ENCODE data around the gene HPS4. TPM values are rescaled to one million over a fixed set of nuclear protein-coding genes. Genes with fewer than 3 reads are reported as not detected.

HPS4 gene
- total RNA-seq, 4 donors from 2014 or later = 21.9 to 28.5 (median 24.5) TPM

DNA sequence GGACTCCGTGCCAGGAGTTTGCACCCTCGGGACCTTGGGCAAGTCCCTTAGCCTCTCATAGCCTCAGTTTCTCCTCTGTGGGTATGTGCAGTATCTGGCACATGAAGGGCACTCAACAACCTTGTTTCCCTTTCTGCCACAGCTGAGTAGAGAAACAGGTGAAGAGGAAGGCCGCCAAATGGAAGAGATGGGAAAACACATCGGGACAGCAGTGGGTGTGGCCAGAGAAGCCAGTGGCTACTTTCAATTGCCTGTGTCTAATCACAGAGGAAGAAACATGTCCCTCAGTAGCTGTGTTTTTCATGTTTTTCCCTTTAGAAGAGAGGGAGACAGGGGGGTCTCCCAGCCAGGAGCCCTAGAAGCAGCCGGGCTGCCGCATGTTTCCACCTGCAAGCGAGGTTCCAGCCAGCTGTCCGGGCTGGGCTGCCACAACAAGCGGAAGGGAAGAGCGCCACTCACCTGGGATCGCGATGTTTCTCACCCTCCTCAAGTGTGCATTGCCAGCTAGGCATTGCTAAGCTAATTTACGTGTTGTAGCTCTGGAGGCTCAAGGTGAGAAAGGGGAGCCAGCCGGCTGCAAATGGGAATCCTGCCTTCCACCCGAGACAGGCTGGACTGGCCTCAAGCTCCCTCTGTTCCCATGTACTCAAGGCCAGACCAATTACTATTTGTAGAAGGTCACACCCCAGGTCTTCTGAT is 37.9 kb downstream of the HPS4 start:
- 59 to 80% methylated on average over 13 of the region's 15 CpGs for WGBS, 2 donors
- no peak overlapping the region for H3K27ac ChIP-seq
- TF ChIP-seq POLR2A (IDR thresholded peaks at IDR 0.05) = no peak
- TF ChIP-seq, protein P1, sequence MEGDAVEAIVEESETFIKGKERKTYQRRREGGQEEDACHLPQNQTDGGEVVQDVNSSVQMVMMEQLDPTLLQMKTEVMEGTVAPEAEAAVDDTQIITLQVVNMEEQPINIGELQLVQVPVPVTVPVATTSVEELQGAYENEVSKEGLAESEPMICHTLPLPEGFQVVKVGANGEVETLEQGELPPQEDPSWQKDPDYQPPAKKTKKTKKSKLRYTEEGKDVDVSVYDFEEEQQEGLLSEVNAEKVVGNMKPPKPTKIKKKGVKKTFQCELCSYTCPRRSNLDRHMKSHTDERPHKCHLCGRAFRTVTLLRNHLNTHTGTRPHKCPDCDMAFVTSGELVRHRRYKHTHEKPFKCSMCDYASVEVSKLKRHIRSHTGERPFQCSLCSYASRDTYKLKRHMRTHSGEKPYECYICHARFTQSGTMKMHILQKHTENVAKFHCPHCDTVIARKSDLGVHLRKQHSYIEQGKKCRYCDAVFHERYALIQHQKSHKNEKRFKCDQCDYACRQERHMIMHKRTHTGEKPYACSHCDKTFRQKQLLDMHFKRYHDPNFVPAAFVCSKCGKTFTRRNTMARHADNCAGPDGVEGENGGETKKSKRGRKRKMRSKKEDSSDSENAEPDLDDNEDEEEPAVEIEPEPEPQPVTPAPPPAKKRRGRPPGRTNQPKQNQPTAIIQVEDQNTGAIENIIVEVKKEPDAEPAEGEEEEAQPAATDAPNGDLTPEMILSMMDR (IDR thresholded peaks at IDR 0.05) = no peak
- H3K36me3 ChIP-seq = peaks cover 0 to 13% (median 0%) of the 10 kb centered on the region in 3 donors
- H3K27me3 ChIP-seq = no peaks in the 10 kb centered on the region
- H3K9me3 ChIP-seq = no peaks in the 10 kb centered on the region
- intact Hi-C loops (cut with DNase I) = no loop called here
- H3K4me1 ChIP-seq = peaks cover 0 to 6% (median 0%) of the 10 kb centered on the region in 3 donors
- no peak overlapping the region for H3K4me3 ChIP-seq
- no peak for DNase-seq

- H3K36me3 ChIP-seq = peaks cover 0 to 3% (median 0%) of the 10 kb centered on the region in 3 donors
- WGBS, 2 donors = 86 to 93% methylated on average over 8 of the region's 8 CpGs
- intact Hi-C loops (cut with DNase I) = no loop called here
Observed at GRCh38 chr22:26444777-26445176, 38.8 kb downstream of the HPS4 start.

GRCh38 chr22:26443901-26444690 is 39.5 kb downstream of the HPS4 start:
- WGBS, 2 donors = 87 to 91% methylated on average over 11 to 15 of the region's 16 CpGs
- intact Hi-C loops (cut with DNase I) = no loop called here
- DNase-seq = no peak
- peaks cover 0 to 14% (median 2%) of the 10 kb centered on the region in 3 donors for H3K4me1 ChIP-seq
- no peak overlapping the region for H3K4me3 ChIP-seq
- TF ChIP-seq, protein P1 (IDR thresholded peaks at IDR 0.05) = no peak
- TF ChIP-seq POLR2A (IDR thresholded peaks at IDR 0.05) = no peak
- no peaks in the 10 kb centered on the region for H3K9me3 ChIP-seq
- no peaks in the 10 kb centered on the region for H3K27me3 ChIP-seq
- H3K36me3 ChIP-seq = no peaks in the 10 kb centered on the region
- no peak overlapping the region for H3K27ac ChIP-seq

More at GRCh38 chr22:26444777-26445176, 38.8 kb downstream of the HPS4 start:
- no peaks in the 10 kb centered on the region for H3K9me3 ChIP-seq
- H3K27ac ChIP-seq = no peak overlapping the region
- H3K27me3 ChIP-seq = no peaks in the 10 kb centered on the region
- no peak overlapping the region for H3K4me3 ChIP-seq
- no peak for DNase-seq
- H3K4me1 ChIP-seq = peaks cover 0 to 7% (median 0%) of the 10 kb centered on the region in 3 donors
- TF ChIP-seq, protein P1 (IDR thresholded peaks at IDR 0.05) = no peak
- no peak for TF ChIP-seq POLR2A (IDR thresholded peaks at IDR 0.05)

DNA sequence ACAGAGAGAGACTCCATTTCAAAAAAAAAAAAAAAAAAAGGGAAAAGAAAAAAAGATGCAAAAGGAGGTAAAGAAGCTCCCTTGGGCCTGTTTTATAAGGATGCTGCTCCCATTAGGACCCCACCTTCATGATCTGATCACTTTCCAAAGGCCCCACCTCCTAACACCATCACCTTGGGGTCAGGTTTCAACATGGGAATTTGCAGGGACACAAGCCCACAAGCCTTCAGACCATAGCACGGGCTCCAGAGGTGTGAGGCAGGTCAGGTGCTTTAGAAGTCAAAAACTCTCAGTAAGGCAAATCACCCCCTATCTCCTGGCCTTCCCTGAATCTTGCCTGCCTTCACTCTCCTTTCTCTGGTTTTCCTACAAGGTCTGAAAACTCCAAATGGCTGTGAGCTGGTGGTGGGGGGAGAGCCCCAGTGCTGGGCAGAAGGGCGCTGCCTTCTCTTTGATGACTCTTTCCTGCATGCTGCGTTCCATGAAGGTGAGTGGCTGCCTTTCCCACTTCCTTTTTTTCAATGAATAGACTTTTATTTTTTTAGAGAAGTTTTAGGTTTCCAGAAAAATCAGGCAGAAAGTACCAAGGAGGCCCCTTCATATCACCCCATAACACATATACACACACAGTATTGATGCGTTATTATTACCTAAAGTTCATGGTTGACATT is 41.4 kb downstream of the HPS4 start:
- 81 to 91% methylated on average over 4 of the region's 4 CpGs for WGBS, 2 donors
- no peak for TF ChIP-seq POLR2A (IDR thresholded peaks at IDR 0.05)
- TF ChIP-seq, protein P1 (IDR thresholded peaks at IDR 0.05) = no peak
- Histone ChIP-seq H3K27ac (no peak overlapping the region), H3K27me3 (no peaks in the 10 kb centered on the region), H3K36me3 (no peaks in the 10 kb centered on the region), H3K9me3 (no peaks in the 10 kb centered on the region), H3K4me3 (no peak overlapping the region), H3K4me1 (peaks cover 0 to 23% (median 4%) of the 10 kb centered on the region in 3 donors)
- no peak for DNase-seq
- intact Hi-C loops (cut with DNase I) = no loop called here
